ENCODE results near the gene NUP62. TPM values are rescaled to one million over a fixed set of nuclear protein-coding genes. Genes with fewer than 3 reads are reported as not detected.

NUP62 gene
- total and polyA plus RNA-seq, 2 of the 4 experiments (the other 2 are of a cell fraction) = 21.3 to 29.7 TPM

GRCh38 chr19:49858088-49858985 lies 71.0 kb downstream of the NUP62 start:
- no peak overlapping the region for H3K14ac ChIP-seq (replicated peaks; ENCODE audit: low read depth, low read length)
- peaks cover 4 to 75% of the 10 kb centered on the region in 2 experiments; a peak in 3 of 4 replicates for H3K79me1 ChIP-seq (ENCODE audit: low read depth in 1 of 2, low read length in 2 of 2)
- ChIA-PET POLR2A (ENCODE audit: unreplicated experiment) (no interaction called here), CTCF (no interaction called here)
- ATAC-seq (ENCODE audit: low read depth) (no peak), DNase-seq (no peak)
- no peak overlapping the region for H3K56ac ChIP-seq (ENCODE audit: extremely low read depth, insufficient read depth, low read length)
- H2AFZ ChIP-seq (replicated peaks; ENCODE audit: low read length, poor library complexity) = peak overlapping the region; percentile 5
- H4K20me1 ChIP-seq (ENCODE audit: insufficient read depth, low read length) = peaks cover 61% of the 10 kb centered on the region
- H3K9ac ChIP-seq (ENCODE audit: low read depth, low read length) = no peak overlapping the region
- no peak overlapping the region for H2BK15ac ChIP-seq (ENCODE audit: low read depth, low read length)
- H3K4ac ChIP-seq (ENCODE audit: low read depth, low read length) = peak overlapping the region; percentile 41; the same call in 1 of the 2 replicates
- peak overlapping the region; percentile 28 for H2BK5ac ChIP-seq (ENCODE audit: low read depth, low read length, poor library complexity, severe bottlenecking)
- H3K27ac ChIP-seq (ENCODE audit: insufficient read depth, low read length) = no peak overlapping the region
- H2BK120ac ChIP-seq (ENCODE audit: low read depth, low read length) = no peak overlapping the region
- no peak overlapping the region for H3K18ac ChIP-seq (ENCODE audit: low read depth, low read length)
- intact Hi-C loops (cut with micrococcal nuclease) = no loop called here
- H3K9me1 ChIP-seq (ENCODE audit: insufficient read depth, low read length) = peaks cover 7% of the 10 kb centered on the region
- H3K36me3 ChIP-seq (ENCODE audit: control insufficient read depth, insufficient read depth, low read length) = peaks cover 79% of the 10 kb centered on the region
- no peak overlapping the region for H4K8ac ChIP-seq (ENCODE audit: low read depth in 2 of 2, low read length in 2 of 2)
- no TSS peak for BruUV-seq (replicated peaks)
- no peaks in the 10 kb centered on the region for H3K27me3 ChIP-seq (ENCODE audit: control insufficient read depth, insufficient read depth, low read length)
- no peak overlapping the region for H2AK5ac ChIP-seq (ENCODE audit: low read depth, low read length)
- WGBS, 2 experiments (ENCODE audit: extremely low coverage in 2 of 2, insufficient read length in 1 of 2) = 94% methylated on average over 3 of the region's 37 CpGs; no CpG with 5 or more reads in 1 of the 2 experiments
- H3K4me1 ChIP-seq (ENCODE audit: control insufficient read depth, insufficient read depth, low read length) = peaks cover 13% of the 10 kb centered on the region
- no peak overlapping the region for H4K91ac ChIP-seq (ENCODE audit: insufficient read depth, low read depth, low read length)
- H3K4me3 ChIP-seq (ENCODE audit: insufficient read depth, low read depth, low read length) = no peak overlapping the region
- H2AK9ac ChIP-seq (replicated peaks; ENCODE audit: low read depth, low read length, poor library complexity) = peak overlapping the region; percentile 84
- no peak for TF ChIP-seq MAZ (IDR thresholded peaks at IDR 0.05; ENCODE audit: borderline replicate concordance, low read depth, low read length)
- no peak for TF ChIP-seq POLR2A (IDR thresholded peaks at IDR 0.05; ENCODE audit: low read depth, low read length)
- no peak for TF ChIP-seq RFX5 (IDR thresholded peaks at IDR 0.05; ENCODE audit: low read depth, low read length)
- TF ChIP-seq NFE2L2 (IDR thresholded peaks at IDR 0.05; ENCODE audit: low read depth, low read length) = no peak
- 0 out of 2 replicates have a peak, but pooled peaks have one; percentile 15 for TF ChIP-seq MAFK (IDR thresholded peaks at IDR 0.05; ENCODE audit: low read depth, low read length)
- H3K9me3 ChIP-seq (ENCODE audit: control insufficient read depth, insufficient read depth, low read length) = no peaks in the 10 kb centered on the region
- H2BK20ac ChIP-seq (ENCODE audit: low read depth, low read length) = no peak overlapping the region
- in situ Hi-C loops (cut with MboI; ENCODE audit: low sequenced_read_pairs) = loop anchor here (10.0 kb wide), 1 partner anchor 174 kb away; the partner anchor contains the start of gene ADM5
- dilution Hi-C loops (cut with HindIII; ENCODE audit: low sequenced_read_pairs, unreplicated experiment) = no loop called here
- H4K5ac ChIP-seq (ENCODE audit: low read depth, low read length) = no peak overlapping the region
- no peak overlapping the region for H3K23ac ChIP-seq (ENCODE audit: low read depth, low read length)
- no peak overlapping the region for H3K4me2 ChIP-seq (ENCODE audit: low read depth, low read length)
